Heart left ventricle (tissue), 16 donors: ENCODE results near the gene KCNQ2. TPM values are rescaled to one million over a fixed set of nuclear protein-coding genes. Genes with fewer than 3 reads are reported as not detected.

Experiments used
- ATAC-seq, 4 donors: fragments of 200-7000 bp; cut with Tn5 transposase; one replicate each; pipeline ENCODE4 v1.9.1; 2020 to 2022; ENCODE audit warnings: moderate library complexity in 4 of 4, mild to moderate bottlenecking in 3 of 4, moderate number of reproducible peaks in 1 of 4
- DNase-seq, 5 donors: peaks; one replicate each; pipeline ENCODE4 v3.0.0-alpha.2; 2020
- H3K27ac ChIP-seq, 12 donors: fragments of 200-600 bp; sonication (generic) in 4 of 12; one replicate each; pipeline versions ENCODE4 v1.5.0 to v1.8.0; 2016 to 2022; ENCODE audit warnings: mild to moderate bottlenecking in 2 of 12
- H3K27me3 ChIP-seq, 9 donors: fragments of 200-600 bp; sonication (generic) in 2 of 9; one replicate each; pipeline versions ENCODE4 v1.5.1 to v1.8.0; 2016 to 2022; ENCODE audit warnings: mild to moderate bottlenecking in 3 of 9
- H3K36me3 ChIP-seq, 9 donors: fragments of 200-600 bp; sonication (generic) in 2 of 9; one replicate each; pipeline versions ENCODE4 v1.5.0 to v1.8.0; 2018 to 2022; ENCODE audit warnings: mild to moderate bottlenecking in 2 of 9
- H3K4me1 ChIP-seq, 12 donors: fragments of 200-600 bp; sonication (generic) in 4 of 12; one replicate each; pipeline versions ENCODE4 v1.5.0 to v1.8.0; 2016 to 2022; ENCODE audit warnings: mild to moderate bottlenecking in 3 of 12
- H3K4me3 ChIP-seq, 12 donors: fragments of 200-600 bp; sonication (generic) in 4 of 12; one replicate each; pipeline versions ENCODE4 v1.5.0 to v1.8.0; 2017 to 2022; ENCODE audit warnings: mild to moderate bottlenecking in 9 of 12, moderate library complexity in 4 of 12
- H3K9me3 ChIP-seq, 12 donors: fragments of 200-600 bp; sonication (generic) in 4 of 12; one replicate each; pipeline versions ENCODE4 v1.5.0 to v1.8.0; 2016 to 2022; ENCODE audit warnings: mild to moderate bottlenecking in 1 of 12
- CTCF ChIP-seq, 12 donors: fragments of 200-600 bp; sonication (generic) in 4 of 12; IDR thresholded peaks; one replicate each; pipeline versions ENCODE4 v1.5.0 to v1.8.0; 2018 to 2022; ENCODE audit warnings: antibody characterized with exemption in 12 of 12, mild to moderate bottlenecking in 5 of 12
- POLR2A ChIP-seq, 2 donors: fragments of 450-650 bp; IDR thresholded peaks; one replicate each; pipeline ENCODE4 v1.6.1; 2017; ENCODE audit warnings: antibody characterized with exemption in 2 of 2, mild to moderate bottlenecking in 2 of 2, moderate library complexity in 2 of 2
- WGBS, 4 donors: extraction: QIAGEN DNeasy Blood & Tissue Kit in 2 of 4; methylation state at CpG; one replicate each; pipeline versions ENCODE4 v1.1.5 to v1.1.7; 2013 to 2018; 5-methylcytosine and 5-hydroxymethylcytosine counted together
- intact Hi-C, 10 donors: fragments of 100-400 bp; cut with DNase I; formaldehyde crosslinking; loops; one replicate each; pipeline versions ENCODE4 v1.11.1 to v1.14.2; 2022
- polyA plus RNA-seq, 2 donors: library from polyadenylated mRNA; stranded (reverse); fragments of 200-250 nt; gene quantifications; one replicate each; pipeline ENCODE4 v1.2.3, GENCODE V29; 2013
- total RNA-seq, 9 donors: library from RNA; depleted of rRNA in 2 of 9; stranded (reverse); fragments of >200 nt in 2 of 9; fragmentation: NEBNext Ultra II Directional in 3 of 9; extraction: Animal tissue kit (Norgen Biotek cat#: 25700) in 3 of 9; gene quantifications; one replicate each; pipeline versions ENCODE4 v1.1.0 to v1.2.4, GENCODE V29; 2016 to 2023
- donor health status: ischemic (EF 13 %, LVEDD 7.1; RV severe dilation, severe dysfunction).
- donor health status: healthy with polysubstance abuse.
- donor health status: DM: no; HTN: yes; CAD: no.
- donor health status: DM: no; HTN: no; CAD: no.
- donor health status: ischemic (EF 25% LVEDD 6.9; RV normal size, moderate dysfunction).
- donor health status: ischemic (EF 25% LVEDD 5.7; RV mildly dilated, moderate dysfunction).
- donor health status: healthy.
- donor health status: DM: yes; HTN: yes; CAD: no.
- donor health status: ischemic (EF 35%, LVEDD 5.7; RV mildly dilated, moderate dysfunction).
- donor health status: nonischemic (EF 11% LVEDD 7.7; RV severe dilation, severe dysfunction).
- donor health status: DM: yes; HTN: yes; CAD: no.
- donor health status: PGD.
- donor health status: ischemic (EF 29% LVEDD 5.4; RV normal size, mild dysfunction).
- donor health status: nonischemic (EF 23%, LVEDD 6.1; RV moderate dilation, normal function).

The KCNQ2 gene
- total and polyA plus RNA-seq, 11 donors, result 0.06 to 2.6 (median 0.65) TPM; not detected in 7

DNA sequence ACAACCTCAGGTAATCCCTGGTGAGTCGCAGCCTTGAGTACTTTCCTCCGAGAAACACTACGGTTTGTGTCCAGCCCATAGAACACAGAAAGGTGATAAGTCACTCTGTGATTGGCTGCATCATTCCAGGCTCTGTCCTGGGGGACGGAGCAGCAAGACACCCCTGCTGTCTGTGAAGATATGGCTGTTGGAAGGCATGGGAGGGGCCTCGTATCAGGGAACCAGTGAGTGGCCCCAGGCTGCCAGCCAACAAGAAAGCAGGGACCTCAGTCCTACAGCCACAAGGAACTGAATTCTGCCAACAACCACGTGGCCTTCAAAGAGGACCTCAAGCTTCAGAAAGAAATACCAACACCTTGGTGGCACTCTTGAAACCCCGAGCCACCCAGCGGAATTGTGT lies 32.8 kb upstream of the KCNQ2 start:
- DNase-seq (no peak), ATAC-seq (no peak)
- Histone ChIP-seq H3K27ac (no peak overlapping the region), H3K27me3 (peaks cover 0 to 16% (median under 1%) of the 10 kb centered on the region in 9 donors), H3K36me3 (no peaks in the 10 kb centered on the region), H3K9me3 (peaks cover 0 to 19% (median 3%) of the 10 kb centered on the region in 12 donors), H3K4me1 (peaks cover 0 to 23% (median 11%) of the 10 kb centered on the region in 12 donors), H3K4me3 (no peak overlapping the region)
- TF ChIP-seq POLR2A (IDR thresholded peaks at IDR 0.05) (no peak), CTCF (IDR thresholded peaks at IDR 0.05) (no peak)
- intact Hi-C loops, result no loop called here
- WGBS, 4 donors, result 79 to 88% (median 84%) methylated on average over 8 of the region's 8 CpGs

DNA sequence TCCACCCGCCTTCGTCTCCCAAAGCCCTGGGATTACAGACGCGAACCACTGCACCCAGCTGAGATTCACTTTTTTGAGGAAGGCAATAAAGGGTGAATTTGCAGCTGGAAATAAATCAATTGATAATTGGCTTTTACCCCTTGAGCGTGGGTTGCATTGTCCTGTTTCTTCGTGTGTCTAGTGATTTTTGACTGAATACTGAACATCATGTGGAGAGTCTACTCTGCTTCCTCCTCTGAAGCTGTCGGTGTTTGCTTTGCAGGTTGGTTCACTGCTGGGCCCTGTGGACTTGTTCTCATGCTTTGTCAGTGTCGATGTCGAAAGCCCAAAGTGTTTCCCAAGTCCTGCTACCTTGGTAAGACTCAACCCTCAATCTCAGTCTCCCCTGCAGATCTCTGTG lies 32.2 kb upstream of the KCNQ2 start:
- intact Hi-C loops, result no loop called here
- TF ChIP-seq POLR2A (IDR thresholded peaks at IDR 0.05), result no peak
- TF ChIP-seq CTCF (IDR thresholded peaks at IDR 0.05), result no peak
- H3K9me3 ChIP-seq, result peaks cover 0 to 19% (median 3%) of the 10 kb centered on the region in 12 donors
- peaks cover 0 to 16% (median 7%) of the 10 kb centered on the region in 9 donors for H3K27me3 ChIP-seq
- peaks cover 0 to 29% (median 15%) of the 10 kb centered on the region in 12 donors for H3K4me1 ChIP-seq
- H3K27ac ChIP-seq, result no peak overlapping the region
- H3K4me3 ChIP-seq, result no peak overlapping the region
- whole genome bisulfite sequencing, 4 donors, result 87 to 93% (median 91%) methylated on average over 9 of the region's 9 CpGs
- DNase-seq (peak in 1 of 5 donors; percentile 6), ATAC-seq (no peak)
- no peaks in the 10 kb centered on the region for H3K36me3 ChIP-seq

DNA sequence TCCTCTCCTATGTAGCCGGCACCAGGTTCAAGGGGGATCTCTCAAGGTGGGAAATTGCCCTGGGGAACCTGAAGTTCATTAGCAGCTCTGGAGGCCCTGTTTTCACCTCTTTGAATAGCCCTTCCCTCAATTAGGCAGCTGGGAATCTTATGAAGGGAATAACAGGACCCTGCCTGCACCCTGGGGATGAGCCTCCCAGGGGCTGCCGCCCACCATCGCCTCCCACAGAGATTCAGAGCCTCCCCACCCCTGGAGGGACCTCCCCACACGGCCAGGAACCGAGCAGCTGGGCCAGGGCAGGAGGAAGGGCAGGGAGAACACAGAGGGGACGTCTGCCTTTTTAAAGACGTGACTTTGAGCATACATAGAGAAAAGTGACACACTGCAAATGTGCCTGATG lies 31.1 kb upstream of the KCNQ2 start:
- Histone ChIP-seq H3K4me1 (peaks cover 0 to 39% (median 17%) of the 10 kb centered on the region in 12 donors), H3K36me3 (no peaks in the 10 kb centered on the region), H3K4me3 (no peak overlapping the region), H3K27me3 (peaks cover 0 to 26% (median 12%) of the 10 kb centered on the region in 9 donors), H3K9me3 (peaks cover 0 to 19% (median 3%) of the 10 kb centered on the region in 12 donors), H3K27ac (peak overlapping the region in 3 of 12 donors; percentile 20 to 30 (median 29))
- 38 to 53% (median 41%) methylated on average over 6 to 7 of the region's 7 CpGs for WGBS, 4 donors
- ATAC-seq (no peak), DNase-seq (no peak)
- TF ChIP-seq CTCF (IDR thresholded peaks at IDR 0.05) (no peak), POLR2A (IDR thresholded peaks at IDR 0.05) (no peak)
- intact Hi-C loops, result no loop called here

DNA sequence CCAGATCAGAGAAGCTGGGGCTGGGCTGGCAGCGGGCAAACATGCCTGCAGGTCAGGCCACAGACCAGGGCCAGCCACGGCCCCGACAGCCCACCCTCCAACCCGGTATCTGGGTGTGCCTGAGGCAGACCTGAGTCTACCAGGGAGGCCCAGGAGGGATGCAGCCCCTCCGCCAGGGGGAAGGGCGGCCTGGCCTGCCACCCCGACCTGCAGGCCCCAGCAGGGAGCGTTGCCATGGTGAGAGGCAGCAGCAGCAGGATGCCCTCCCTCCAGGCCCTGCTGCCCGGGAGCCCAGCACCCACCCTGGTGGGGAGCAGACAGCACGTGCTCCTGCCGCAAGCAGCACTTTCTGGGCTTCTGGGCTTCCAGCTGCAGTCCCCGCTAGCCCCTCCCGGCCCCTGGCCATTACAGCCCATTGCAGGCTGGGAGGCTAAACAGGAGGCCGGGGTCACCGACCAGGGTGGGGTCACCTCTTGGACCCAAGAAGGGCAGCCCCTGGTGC lies 30.3 kb upstream of the KCNQ2 start:
- Histone ChIP-seq H3K4me3 (no peak overlapping the region), H3K36me3 (no peaks in the 10 kb centered on the region), H3K9me3 (peaks cover 0 to 19% (median 3%) of the 10 kb centered on the region in 12 donors), H3K27me3 (peaks cover 0 to 34% (median 17%) of the 10 kb centered on the region in 9 donors), H3K27ac (peak overlapping the region in 9 of 12 donors; percentile 30 to 100 (median 95)), H3K4me1 (peaks cover 0 to 47% (median 17%) of the 10 kb centered on the region in 12 donors)
- 48 to 62% (median 55%) methylated on average over 1 to 15 of the region's 15 CpGs for WGBS, 4 donors
- no peak for ATAC-seq
- TF ChIP-seq CTCF (IDR thresholded peaks at IDR 0.05) (no peak), POLR2A (IDR thresholded peaks at IDR 0.05) (no peak)
- intact Hi-C loops, result no loop called here
- DNase-seq, result peak in 1 of 5 donors; percentile 17
